Peyer's patch (tissue), 4 donors: Measurements from ENCODE around the gene NEDD4L. TPM values are rescaled to one million over a fixed set of nuclear protein-coding genes. Genes with fewer than 3 reads are reported as not detected.

ENCODE experiments used
- DNase-seq, 3 donors: peaks; one replicate each; pipeline ENCODE4 v3.0.0-alpha.2; 2017 to 2019
- H3K27ac ChIP-seq, 4 donors: fragments of 200-600 bp; sonication (generic); one replicate each; pipeline ENCODE4 v1.5.1; 2016 to 2019
- H3K27me3 ChIP-seq, 2 donors: fragments of 200-600 bp; sonication (generic); one replicate each; pipeline ENCODE4 v1.5.1; 2019
- H3K36me3 ChIP-seq, 3 donors: fragments of 200-600 bp; sonication (generic); one replicate each; pipeline ENCODE4 v1.5.1; 2016 to 2019
- H3K4me1 ChIP-seq, 4 donors: fragments of 200-600 bp; sonication (generic); one replicate each; pipeline ENCODE4 v1.5.1; 2016 to 2019
- H3K4me3 ChIP-seq, 4 donors: fragments of 200-600 bp; sonication (generic); 1 replicate in 3 of 4; 2 replicates in 1 of 4; pipeline ENCODE4 v1.5.1; 2016 to 2019; ENCODE audit warnings: mild to moderate bottlenecking in 1 of 4
- H3K9me3 ChIP-seq, 4 donors: fragments of 200-600 bp; sonication (generic); one replicate each; pipeline ENCODE4 v1.5.1; 2016 to 2019; ENCODE audit warnings: mild to moderate bottlenecking in 1 of 4
- CTCF ChIP-seq, 6 experiments: fragments of 450-650 bp in 4 of 6; fragments of 200-600 bp in 2 of 6; sonication (generic) in 1 of 6; IDR thresholded peaks; one replicate each; pipeline ENCODE4 v1.5.1; 2017 to 2019; ENCODE audit warnings: antibody characterized with exemption in 6 of 6, mild to moderate bottlenecking in 3 of 6, moderate library complexity in 1 of 6
- POLR2A ChIP-seq, 2 donors: fragments of 450-650 bp; IDR thresholded peaks; one replicate each; pipeline ENCODE4 v1.5.1; 2017; ENCODE audit warnings: antibody characterized with exemption in 2 of 2, mild to moderate bottlenecking in 2 of 2, moderate library complexity in 2 of 2
- total RNA-seq, 4 donors: library from RNA; depleted of rRNA; stranded (reverse); fragments of >200 nt; gene quantifications; one replicate each; pipeline ENCODE4 v1.1.0, GENCODE V29; 2016

The NEDD4L gene
- total RNA-seq, 4 donors from 2014 or later = 213 to 312 (median 277) TPM

GRCh38 chr18:58253318-58253717, 209.3 kb downstream of the NEDD4L start:
- H3K4me1 ChIP-seq = no peaks in the 10 kb centered on the region
- H3K27ac ChIP-seq = no peak overlapping the region
- no peak for DNase-seq
- no peak overlapping the region for H3K4me3 ChIP-seq
- TF ChIP-seq POLR2A (IDR thresholded peaks at IDR 0.05) (no peak), CTCF (IDR thresholded peaks at IDR 0.05) (no peak)
- H3K27me3 ChIP-seq = no peaks in the 10 kb centered on the region
- no peaks in the 10 kb centered on the region for H3K9me3 ChIP-seq
- peaks cover 0 to 15% (median 0%) of the 10 kb centered on the region in 3 donors for H3K36me3 ChIP-seq

- Histone ChIP-seq H3K4me1 (no peaks in the 10 kb centered on the region), H3K36me3 (peaks cover 0 to 15% (median 0%) of the 10 kb centered on the region in 3 donors), H3K9me3 (no peaks in the 10 kb centered on the region), H3K4me3 (no peak overlapping the region), H3K27ac (no peak overlapping the region), H3K27me3 (no peaks in the 10 kb centered on the region)
- DNase-seq = no peak
- no peak for TF ChIP-seq CTCF (IDR thresholded peaks at IDR 0.05)
- TF ChIP-seq POLR2A (IDR thresholded peaks at IDR 0.05) = no peak
Observed at GRCh38 chr18:58253871-58254270, 209.8 kb downstream of the NEDD4L start.

GRCh38 chr18:58254873-58255511, 211.0 kb downstream of the NEDD4L start:
- H3K4me1 ChIP-seq = no peaks in the 10 kb centered on the region
- H3K4me3 ChIP-seq = no peak overlapping the region
- DNase-seq = no peak
- no peaks in the 10 kb centered on the region for H3K27me3 ChIP-seq
- no peaks in the 10 kb centered on the region for H3K9me3 ChIP-seq
- H3K27ac ChIP-seq = no peak overlapping the region
- TF ChIP-seq CTCF (IDR thresholded peaks at IDR 0.05) = no peak
- TF ChIP-seq POLR2A (IDR thresholded peaks at IDR 0.05) = no peak
- peaks cover 0 to 15% (median 0%) of the 10 kb centered on the region in 3 donors for H3K36me3 ChIP-seq

- Histone ChIP-seq H3K36me3 (peaks cover 0 to 15% (median 0%) of the 10 kb centered on the region in 3 donors), H3K9me3 (no peaks in the 10 kb centered on the region), H3K4me1 (no peaks in the 10 kb centered on the region), H3K27ac (no peak overlapping the region), H3K27me3 (no peaks in the 10 kb centered on the region), H3K4me3 (no peak overlapping the region)
- no peak for DNase-seq
- TF ChIP-seq POLR2A (IDR thresholded peaks at IDR 0.05) = no peak
- TF ChIP-seq CTCF (IDR thresholded peaks at IDR 0.05) = no peak
Observed at GRCh38 chr18:58255701-58256311, 211.8 kb downstream of the NEDD4L start.

- TF ChIP-seq CTCF (IDR thresholded peaks at IDR 0.05) = no peak
- no peak for TF ChIP-seq POLR2A (IDR thresholded peaks at IDR 0.05)
- Histone ChIP-seq H3K27me3 (no peaks in the 10 kb centered on the region), H3K4me3 (no peak overlapping the region), H3K27ac (no peak overlapping the region), H3K36me3 (peaks cover 0 to 15% (median 0%) of the 10 kb centered on the region in 3 donors), H3K4me1 (no peaks in the 10 kb centered on the region), H3K9me3 (no peaks in the 10 kb centered on the region)
- no peak for DNase-seq
Observed at GRCh38 chr18:58256316-58257080, 212.5 kb downstream of the NEDD4L start.
